NCI-H2196 treated with DMSO at 0.1 percent for 48 hours (cell line): ENCODE data around the gene DCAF15.
"Not testable (repeated sequence)": the region's sequence is repeated elsewhere in the genome, so short reads cannot be mapped to it uniquely, and the experiment has no call there.

Experiments used
- DNase-seq: peaks from one replicate; lab custom pipeline; 2025; ENCODE audit not compliant: unreplicated experiment; lab: John Stamatoyannopoulos, UW

DCAF15 gene, protein sequence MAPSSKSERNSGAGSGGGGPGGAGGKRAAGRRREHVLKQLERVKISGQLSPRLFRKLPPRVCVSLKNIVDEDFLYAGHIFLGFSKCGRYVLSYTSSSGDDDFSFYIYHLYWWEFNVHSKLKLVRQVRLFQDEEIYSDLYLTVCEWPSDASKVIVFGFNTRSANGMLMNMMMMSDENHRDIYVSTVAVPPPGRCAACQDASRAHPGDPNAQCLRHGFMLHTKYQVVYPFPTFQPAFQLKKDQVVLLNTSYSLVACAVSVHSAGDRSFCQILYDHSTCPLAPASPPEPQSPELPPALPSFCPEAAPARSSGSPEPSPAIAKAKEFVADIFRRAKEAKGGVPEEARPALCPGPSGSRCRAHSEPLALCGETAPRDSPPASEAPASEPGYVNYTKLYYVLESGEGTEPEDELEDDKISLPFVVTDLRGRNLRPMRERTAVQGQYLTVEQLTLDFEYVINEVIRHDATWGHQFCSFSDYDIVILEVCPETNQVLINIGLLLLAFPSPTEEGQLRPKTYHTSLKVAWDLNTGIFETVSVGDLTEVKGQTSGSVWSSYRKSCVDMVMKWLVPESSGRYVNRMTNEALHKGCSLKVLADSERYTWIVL

DNA sequence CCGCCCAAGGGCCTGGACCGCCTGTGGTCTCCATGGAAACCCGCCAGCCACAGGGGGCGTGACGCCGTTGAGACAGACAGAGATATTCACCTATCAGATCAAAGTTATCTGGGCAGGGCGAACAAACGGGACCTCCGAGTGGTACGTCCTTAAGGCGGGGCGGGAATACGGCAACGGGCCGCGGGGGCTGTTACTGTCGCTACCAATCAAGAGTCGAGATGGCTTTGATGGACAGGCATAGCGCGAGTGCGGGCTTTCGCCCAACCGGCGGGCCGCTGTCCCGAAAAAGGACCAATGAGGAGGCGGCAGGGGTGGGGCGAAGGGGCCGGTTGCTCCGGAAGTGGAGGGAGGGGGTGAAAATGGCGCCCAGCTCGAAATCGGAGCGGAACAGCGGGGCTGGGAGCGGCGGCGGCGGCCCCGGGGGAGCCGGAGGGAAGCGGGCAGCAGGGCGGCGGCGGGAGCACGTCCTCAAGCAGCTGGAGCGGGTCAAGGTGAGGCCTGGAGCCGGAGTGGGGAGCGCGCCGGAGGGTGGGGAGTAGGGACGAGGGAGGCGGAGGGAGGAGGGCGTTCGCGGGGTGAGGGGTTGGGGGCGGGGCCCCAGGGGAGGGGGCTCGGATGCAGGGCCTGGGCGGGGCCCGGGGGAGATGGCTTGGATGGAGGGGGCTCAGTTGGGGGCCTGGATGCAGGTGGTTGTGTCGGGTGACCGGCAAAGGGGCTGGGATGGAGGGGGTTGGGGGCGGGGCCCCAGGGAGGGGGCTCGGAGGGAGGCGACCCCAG, at the start of gene DCAF15:
Gene DCAF15, plus strand, starts transcription at position 356 of the 777 bp plus-strand sequence. Its CDS starts 4 bp downstream, at position 360.
- peak; percentile 98 for DNase-seq

DNA sequence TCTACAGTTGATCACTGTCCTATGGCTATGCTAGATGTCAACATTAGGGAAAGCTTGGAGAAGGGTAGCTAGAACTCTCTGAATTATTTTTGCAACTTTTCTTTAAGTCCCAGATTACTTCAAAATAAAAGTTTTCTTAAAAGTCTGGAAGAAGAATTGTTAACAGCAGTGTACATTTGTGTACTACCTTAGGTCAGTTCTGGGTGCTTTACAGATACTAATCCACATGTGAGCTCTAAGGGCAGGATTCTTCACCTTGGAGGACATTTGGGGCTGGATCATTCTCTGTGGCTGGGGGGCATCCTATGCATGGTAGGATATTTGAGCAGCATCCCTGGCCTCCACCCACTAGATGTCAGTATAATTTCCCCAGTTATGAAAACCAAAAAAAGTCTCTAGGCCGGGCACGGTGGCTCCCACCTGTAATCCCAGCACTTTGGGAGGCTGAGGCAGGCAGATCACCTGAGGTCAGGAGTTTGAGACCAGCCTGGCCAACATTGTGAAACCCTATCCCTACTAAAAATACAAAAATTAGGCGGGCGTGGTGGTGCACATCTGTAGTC, 49.2 kb upstream of the DCAF15 start:
- DNase-seq = no peak

DNA sequence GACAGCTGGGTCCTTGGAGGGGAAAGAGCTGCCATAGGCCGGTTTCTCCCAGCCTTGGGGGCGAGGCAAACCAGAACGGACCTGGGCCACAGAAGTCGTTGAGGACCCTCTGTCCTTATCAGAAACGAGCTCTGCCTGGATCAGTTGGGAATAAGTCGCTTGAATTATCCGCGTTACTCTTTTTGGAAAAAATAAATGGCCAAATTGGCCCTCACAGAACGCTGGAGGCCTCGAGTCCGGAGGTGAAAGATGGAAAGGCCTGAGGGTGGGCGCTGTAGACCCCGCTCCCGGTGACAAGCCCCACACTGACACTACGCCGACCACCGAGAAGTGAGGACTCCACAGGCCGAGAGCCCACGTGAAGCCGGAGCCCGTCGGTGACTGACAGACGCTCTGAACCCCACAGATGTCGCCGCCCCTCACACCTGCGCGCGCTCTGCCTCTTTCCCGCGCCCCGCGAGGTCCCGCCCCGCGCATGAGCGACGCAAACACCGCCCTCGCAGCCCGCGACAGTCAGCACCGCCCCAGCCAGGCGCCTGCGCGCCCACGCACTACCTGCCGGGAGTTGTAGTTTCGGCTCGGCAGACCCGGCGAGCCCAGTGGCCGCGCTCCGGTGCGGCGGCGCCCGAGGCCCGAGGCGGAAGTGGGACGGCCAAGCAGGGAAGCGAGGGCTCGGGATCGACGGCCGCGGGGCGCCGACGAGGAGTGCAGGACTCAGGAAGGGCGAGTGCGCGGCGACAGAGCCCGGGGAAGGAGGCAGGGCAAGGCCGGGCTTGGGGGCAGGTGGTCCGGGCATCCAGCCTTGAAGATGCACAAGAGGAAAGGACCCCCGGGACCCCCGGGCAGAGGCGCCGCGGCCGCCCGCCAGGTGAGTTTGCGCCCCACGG, 46.4 kb upstream of the DCAF15 start, which contains the start of the genes BRME1 and CC2D1A:
Gene BRME1, minus strand, starts transcription at position 484 of the 887 bp plus-strand sequence. CDS start 1,225 bp downstream, outside the sequence.
Gene CC2D1A, plus strand, starts transcription at position 568 of the 887 bp plus-strand sequence. Its CDS starts 241 bp downstream, at position 809.
- DNase-seq = peak; percentile 84

DNA sequence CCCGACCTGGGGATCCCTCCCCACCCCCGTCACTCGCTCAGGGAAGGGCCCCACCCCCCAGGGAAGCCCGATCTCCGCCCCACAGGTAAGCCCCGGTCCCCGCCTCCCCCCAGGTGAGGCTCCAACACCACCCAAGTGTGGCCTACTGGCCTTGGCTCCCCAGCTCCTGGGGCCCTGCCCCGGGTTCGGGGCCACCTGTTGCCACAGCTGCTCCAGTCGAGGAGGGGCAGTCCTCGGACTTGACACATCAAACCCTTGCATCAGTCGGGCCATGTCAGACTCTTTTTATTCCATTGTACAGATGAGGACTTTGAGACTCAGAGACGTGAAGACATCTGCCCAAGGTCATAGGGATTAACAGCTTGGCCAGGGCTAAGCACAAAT, 45.8 kb upstream of the DCAF15 start:
- DNase-seq = no peak

DNA sequence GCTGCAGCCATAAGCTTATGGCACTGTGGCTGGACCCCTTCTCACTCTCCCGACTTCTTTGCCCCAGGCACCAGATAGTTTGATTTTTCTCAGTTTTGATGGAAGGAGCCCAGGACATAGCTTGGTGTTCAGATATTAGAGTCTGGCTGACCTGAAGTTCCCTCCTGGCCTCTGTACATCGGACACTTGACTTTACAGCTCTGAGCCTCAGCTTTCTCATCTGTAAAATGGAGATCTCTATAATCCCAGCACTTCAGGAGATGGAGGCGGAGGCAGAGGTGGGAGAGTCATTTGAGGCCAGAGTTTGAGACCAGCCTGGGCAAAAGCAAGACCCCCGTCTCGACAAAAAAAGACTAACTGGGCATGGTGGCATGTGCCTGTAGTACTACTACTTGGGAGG, 45.4 kb upstream of the DCAF15 start:
- DNase-seq = no peak

DNA sequence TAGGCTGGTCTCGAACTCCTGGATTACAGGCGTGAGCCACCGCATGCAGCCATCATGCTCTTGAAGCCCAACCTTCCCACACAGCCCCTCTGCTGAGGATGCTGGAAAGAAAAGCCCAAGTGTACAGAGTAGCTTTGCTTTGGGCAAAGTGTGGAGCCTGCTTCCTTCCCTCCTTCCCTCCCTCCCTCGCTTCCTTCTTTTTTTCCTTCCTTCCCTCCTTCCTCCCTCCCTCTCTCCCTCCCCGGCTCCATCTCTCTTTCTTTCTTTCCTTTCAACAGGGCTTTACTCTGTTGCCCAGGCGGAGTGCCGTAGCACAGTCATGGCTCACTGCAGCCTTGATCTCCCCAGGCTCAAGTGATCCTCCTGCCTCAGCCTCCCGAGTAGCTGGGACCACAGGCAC, 43.6 kb upstream of the DCAF15 start:
- DNase-seq = no peak

DNA sequence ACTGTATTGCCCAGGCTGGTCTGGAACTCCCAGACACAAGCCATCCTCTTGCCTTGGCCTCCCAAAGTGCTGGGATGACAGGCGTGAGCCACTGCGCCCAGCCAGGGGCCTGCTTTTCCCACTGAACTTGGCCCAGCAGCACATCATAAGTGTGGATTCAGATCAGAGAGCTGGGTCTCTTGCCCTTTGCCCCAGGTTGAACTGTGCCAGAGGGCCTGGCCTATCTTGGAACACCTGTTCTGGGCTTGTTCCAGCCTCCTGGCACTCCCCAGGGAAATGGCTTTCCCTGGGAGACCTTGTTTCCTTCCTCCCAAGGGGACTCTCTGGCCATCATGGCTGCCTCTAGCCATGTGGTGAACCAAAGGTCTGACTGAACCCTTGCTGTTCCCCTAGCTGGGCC, 42.9 kb upstream of the DCAF15 start:
- DNase-seq = no peak

DNA sequence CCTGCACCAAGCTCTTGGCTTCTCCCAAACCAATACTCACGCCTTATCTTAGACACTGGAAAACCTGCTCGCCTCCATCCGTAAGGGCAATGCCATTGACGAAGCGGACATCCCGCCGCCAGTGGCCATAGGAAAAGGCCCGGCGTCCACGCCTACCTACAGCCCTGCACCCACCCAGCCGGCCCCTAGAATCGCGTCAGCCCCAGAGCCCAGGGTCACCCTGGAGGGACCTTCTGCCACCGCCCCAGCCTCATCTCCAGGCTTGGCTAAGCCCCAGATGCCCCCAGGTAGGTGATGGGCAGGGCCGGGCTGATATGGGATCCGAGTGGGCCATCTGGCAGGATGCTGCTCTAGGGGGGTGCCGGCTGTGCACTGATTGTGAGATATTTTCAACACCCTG, 39.0 kb upstream of the DCAF15 start:
- DNase-seq = no peak

DNA sequence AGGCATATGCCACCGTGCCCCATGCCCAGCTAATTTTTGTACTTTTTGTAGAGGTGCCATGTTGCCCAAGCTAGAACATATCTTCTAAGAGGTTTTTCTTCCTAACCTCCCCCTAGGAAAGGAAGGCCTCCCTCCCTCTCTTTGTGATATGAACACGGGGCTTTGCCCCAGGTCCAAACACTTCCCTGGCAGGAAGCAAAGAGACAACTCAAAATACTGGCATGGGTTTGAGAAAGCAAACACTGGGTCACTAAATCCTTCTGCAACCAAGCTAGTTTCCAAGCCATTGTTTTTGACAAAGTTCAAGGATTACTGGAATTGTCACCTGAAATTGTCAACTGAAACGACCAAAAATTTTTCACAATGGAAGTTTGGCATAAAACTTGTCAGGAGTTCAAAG, 37.5 kb upstream of the DCAF15 start:
- no peak for DNase-seq

DNA sequence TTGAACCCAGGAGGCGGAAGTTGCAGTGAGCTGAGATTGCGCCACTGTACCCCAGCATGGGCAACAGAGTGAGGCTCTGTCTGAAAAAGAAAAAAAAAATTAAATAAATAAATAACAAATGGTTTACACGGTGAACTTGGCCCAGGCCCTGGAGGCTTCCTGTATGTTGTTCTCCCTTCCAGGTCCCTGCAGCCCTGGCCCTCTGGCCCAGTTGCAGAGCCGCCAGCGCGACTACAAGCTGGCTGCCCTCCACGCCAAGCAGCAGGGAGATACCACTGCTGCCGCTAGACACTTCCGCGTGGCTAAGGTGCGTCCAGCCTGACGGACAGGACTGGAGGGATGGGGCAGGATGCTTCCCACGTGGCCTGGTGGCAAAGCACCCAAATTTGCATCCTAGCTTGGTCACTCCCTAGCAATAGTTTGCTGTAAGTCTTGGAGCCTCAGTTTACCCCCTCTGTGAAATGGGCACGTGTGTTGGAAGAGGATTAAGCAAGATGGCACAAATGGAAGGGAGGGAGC, 34.4 kb upstream of the DCAF15 start:
- DNase-seq = no peak

DNA sequence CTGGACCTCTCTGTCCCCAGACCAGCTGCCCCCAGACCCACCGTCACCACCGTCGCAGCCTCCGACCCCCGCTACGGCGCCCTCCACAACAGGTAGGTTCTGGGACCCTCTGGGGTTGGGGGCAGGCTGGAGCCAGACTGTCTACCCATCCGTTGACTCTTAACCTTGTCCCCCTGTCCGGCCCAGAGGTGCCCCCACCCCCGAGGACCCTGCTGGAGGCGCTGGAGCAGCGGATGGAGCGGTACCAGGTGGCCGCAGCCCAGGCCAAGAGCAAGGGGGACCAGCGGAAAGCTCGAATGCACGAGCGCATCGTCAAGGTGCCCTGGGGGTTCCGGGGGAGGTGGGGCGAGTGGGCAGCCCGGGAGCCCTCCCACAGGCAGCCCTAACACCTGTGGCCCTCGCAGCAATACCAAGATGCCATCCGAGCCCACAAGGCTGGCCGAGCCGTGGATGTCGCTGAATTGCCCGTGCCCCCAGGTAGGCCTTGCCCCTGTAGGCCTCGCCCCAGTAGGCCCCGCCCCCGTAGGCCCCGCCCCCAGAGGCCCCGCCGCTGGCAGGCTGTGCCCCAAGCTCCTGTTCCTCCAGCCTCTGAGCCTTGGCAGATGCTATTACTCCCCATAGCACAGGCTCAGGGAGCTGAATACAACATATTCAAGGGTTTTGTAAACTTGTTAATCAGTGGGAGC, 33.4 kb upstream of the DCAF15 start:
- DNase-seq = no peak

DNA sequence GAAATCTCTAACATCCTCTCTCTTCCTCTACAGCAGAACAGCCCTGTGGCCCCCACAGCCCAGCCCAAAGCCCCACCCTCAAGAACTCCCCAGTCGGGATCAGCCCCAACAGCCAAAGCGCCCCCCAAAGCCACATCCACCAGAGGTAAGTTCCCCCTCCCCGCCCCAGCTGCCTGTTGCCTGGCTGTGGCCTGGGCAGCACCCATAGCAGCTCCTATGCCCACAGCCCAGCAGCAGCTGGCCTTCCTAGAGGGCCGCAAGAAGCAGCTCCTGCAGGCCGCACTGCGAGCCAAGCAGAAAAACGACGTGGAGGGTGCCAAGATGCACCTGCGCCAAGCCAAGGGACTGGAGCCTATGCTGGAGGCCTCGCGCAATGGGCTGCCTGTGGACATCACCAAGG, 31.8 kb upstream of the DCAF15 start:
- no peak for DNase-seq

DNA sequence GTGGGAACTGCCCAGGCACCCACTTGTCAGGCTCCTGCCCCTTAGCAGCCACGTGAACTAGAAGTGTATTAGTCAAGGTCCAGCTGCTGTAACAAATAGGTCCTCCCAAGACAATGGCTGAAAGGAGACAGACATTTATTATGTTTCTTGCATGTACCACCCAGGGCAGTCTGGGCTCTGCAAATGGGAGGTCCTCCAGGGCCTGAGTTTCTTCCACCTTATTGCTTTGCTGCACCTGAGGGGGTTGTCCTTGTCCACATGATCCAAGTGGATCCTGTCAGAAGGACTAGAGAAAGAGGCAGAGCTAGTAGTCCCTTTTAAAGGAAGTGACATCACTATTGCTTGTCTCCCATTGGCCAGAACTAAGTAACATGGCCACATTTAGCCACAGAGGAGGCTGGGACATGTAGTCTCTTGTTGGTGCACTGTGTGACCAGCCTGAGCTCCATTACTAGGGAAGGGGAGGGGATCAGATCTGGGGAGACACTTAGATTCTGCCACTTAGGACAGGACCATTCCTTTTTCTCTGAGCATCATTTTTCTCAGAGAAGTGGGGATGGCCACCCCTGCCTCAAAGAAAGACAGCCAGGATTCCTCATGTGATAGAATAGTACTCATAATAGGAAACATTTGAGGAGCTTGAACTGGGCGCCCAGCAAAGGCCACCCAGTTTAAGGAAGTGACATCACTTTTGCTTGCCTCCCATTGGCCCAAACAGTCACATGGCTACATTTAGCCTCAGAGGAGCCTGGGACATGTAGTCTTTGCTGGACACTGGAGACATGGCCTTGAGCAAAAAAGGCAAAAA, 31.2 kb upstream of the DCAF15 start:
- DNase-seq = peak; percentile 24

DNA sequence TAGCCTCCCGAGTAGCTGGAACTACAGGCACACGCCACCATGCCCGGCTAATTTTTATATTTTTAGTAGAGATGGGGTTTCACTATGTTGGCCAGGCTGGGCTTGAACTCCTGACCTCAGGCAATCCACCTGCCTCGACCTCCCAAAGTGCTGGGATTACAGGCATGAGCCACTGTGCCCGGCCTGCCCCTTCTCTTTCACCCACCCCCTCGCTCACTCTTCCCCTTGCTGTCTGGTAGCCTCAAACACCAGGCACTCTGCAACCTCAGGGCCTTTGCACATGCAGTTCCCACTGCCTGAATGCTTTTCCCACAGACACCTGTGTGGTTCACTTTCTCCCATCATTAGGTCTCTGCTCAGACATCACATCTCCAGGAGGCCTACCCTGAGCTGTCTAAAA, 30.2 kb upstream of the DCAF15 start:
- not testable (repeated sequence) for DNase-seq

DNA sequence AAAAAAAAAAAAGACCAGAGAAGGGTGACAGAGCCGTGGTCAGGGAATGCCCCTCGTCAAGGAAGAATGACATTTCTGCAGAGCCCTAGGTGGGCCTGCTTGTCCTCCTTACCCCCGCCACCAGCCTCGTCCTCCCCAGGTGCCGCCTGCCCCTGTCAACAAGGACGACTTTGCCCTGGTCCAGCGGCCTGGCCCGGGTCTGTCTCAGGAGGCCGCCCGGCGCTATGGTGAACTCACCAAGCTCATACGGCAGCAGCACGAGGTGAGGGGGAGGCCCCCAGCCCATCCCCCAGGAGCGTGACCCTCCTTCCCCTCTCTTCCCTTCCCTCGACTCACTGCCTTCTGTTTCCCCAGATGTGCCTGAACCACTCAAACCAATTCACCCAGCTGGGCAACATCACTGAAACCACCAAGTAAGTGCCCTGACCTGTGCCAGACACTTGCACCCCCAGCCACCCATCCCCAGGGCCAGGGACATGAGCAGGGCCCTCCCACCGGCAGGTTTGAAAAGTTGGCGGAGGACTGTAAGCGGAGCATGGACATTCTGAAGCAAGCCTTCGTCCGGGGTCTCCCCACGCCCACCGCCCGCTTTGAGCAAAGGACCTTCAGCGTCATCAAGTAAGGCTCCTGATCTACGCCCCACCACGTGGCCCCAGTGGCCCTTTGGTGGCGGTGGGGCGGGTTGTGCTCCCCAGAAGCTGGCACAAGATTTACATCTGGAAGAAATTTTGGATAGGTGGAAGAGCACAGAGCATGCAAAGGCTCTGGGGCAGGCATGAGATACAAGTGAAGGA, 28.9 kb upstream of the DCAF15 start:
- DNase-seq = no peak

DNA sequence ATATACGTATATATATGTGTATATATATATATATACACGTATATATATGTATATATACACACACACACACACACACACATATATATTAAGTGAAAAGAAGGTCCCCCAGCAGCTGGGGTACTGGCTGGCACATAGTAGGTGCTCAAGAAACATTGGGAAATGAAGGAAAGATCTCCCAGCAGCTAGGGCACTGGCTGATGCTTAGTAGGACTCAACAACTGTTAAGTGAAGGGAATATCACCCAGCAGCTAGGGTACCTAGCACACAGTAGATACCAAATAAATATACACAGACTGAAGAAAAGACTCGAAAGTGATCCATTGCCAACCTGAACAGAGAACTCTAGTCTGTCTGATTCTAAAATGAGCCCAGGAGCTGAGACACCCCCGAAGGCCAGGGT, 26.3 kb upstream of the DCAF15 start:
- DNase-seq = no peak

DNA sequence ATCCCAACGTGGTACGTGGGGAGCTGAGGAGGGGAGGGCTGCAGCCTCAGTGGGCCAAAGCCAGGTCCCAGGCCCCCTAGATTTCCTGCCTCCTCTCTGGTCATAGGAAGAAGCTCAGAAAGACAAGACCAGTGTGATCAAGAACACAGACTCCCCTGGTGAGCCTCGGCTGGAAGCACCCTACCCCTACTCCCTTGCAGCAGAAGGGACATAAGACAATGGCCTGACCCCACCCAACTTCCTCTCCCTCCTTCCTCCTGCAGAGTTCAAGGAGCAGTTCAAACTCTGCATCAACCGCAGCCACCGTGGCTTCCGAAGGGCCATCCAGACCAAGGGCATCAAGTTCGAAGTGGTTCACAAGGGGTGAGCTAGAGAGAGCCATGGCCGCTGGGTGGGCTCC, 25.6 kb upstream of the DCAF15 start:
- DNase-seq = no peak

DNA sequence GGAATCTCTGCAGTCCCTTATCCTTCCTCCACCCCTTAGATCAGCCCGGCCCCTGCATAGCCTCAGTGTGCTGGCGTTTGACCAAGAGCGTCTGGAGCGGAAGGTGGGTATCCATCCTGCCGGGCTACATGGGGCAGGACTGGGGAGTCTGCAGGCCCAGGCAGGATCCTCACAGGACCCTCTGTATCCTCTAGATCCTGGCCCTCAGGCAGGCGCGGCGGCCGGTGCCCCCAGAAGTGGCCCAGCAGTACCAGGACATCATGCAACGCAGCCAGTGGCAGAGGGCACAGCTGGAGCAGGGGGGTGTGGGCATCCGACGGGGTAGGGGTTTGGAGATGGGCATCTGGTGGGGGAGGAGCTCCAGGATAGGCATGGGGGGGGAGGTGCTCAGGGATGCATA, 23.0 kb upstream of the DCAF15 start:
- DNase-seq = no peak
